ENCODE measurements around the gene ATRIP.

- TF ChIP-seq CTCF (tag by site-specific recombination; IDR thresholded peaks at IDR 0.05) = no peak
- no peak for TF ChIP-seq ZNF114 (tag by site-specific recombination; IDR thresholded peaks at IDR 0.05)
- TF ChIP-seq ZBTB8A (tag by site-specific recombination; IDR thresholded peaks at IDR 0.05) = no peak
- TF ChIP-seq ZNF704 (tag by site-specific recombination; IDR thresholded peaks at IDR 0.05) = no peak
- TF ChIP-seq KLF1 (tag by site-specific recombination; IDR thresholded peaks at IDR 0.05) = no peak
- no peak for TF ChIP-seq KLF10 (tag by site-specific recombination; IDR thresholded peaks at IDR 0.05)
- TF ChIP-seq ZNF274 (IDR thresholded peaks at IDR 0.05; ENCODE audit: low read length) = no peak
- no peak for TF ChIP-seq ZNF274 (tag by site-specific recombination; IDR thresholded peaks at IDR 0.05; ENCODE audit: borderline replicate concordance)
- TF ChIP-seq FEZF1 (tag by site-specific recombination; IDR thresholded peaks at IDR 0.05) = no peak
Observed at GRCh38 chr3:48472673-48472922, 26.1 kb downstream of the ATRIP start.
